ENCODE measurements around the gene NCKAP1.
"Not testable (repeated sequence)": the region's sequence is repeated elsewhere in the genome, so short reads cannot be mapped to it uniquely, and the experiment has no call there.

NCKAP1 gene, protein sequence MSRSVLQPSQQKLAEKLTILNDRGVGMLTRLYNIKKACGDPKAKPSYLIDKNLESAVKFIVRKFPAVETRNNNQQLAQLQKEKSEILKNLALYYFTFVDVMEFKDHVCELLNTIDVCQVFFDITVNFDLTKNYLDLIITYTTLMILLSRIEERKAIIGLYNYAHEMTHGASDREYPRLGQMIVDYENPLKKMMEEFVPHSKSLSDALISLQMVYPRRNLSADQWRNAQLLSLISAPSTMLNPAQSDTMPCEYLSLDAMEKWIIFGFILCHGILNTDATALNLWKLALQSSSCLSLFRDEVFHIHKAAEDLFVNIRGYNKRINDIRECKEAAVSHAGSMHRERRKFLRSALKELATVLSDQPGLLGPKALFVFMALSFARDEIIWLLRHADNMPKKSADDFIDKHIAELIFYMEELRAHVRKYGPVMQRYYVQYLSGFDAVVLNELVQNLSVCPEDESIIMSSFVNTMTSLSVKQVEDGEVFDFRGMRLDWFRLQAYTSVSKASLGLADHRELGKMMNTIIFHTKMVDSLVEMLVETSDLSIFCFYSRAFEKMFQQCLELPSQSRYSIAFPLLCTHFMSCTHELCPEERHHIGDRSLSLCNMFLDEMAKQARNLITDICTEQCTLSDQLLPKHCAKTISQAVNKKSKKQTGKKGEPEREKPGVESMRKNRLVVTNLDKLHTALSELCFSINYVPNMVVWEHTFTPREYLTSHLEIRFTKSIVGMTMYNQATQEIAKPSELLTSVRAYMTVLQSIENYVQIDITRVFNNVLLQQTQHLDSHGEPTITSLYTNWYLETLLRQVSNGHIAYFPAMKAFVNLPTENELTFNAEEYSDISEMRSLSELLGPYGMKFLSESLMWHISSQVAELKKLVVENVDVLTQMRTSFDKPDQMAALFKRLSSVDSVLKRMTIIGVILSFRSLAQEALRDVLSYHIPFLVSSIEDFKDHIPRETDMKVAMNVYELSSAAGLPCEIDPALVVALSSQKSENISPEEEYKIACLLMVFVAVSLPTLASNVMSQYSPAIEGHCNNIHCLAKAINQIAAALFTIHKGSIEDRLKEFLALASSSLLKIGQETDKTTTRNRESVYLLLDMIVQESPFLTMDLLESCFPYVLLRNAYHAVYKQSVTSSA

DNA sequence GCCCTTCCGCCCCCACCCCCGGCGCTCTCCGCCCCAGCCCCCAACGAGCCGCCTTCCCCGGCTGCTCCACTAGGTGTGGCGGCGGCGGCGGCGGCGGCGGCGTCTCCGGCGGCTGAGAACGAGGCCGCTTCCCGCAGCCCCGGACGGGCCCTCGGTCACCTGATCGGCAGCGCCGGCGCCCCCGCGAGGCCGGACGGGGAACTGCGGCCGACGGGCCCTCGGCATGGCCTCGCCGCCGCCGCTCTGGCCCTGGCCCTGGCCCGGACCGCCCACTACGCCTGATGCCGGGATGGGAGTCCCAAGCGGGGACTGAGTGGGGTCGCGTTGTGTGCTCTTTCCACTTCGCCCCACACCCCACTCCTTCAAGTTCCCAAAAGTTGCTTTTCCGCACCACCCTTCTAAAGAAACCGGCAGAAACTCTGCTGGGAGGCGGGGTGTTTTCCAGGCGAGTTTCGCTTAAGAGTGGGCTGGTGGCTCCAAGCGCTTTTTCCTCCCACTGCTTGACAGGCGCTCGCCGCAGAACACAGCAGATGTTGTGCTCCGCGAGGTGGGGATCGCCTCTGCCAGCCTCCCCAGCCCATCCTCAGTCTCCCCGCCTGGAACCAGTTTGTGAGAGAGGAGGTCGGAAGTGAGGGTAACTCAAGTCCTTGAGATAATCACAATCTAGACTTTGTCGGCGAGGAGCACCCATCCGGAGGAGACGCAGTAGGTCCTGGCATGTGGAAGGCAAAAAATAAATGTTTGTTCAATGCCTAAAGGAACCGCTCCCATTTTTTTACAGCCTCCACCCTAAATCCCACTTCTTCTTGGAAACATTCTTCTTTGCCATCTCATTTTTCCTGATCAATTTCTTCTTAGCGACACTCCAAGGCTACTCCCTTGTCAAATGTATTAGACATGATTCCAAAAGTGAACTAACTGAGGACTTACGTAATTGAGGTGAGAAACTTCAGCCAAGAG lies at the start of gene NCKAP1:
Gene NCKAP1, minus strand, starts transcription at position 117 of the 960 bp plus-strand sequence. CDS start 358 bp downstream, outside the sequence.
- DNase-seq (ENCODE audit: low read depth, low spot score): peak; percentile 34

- DNase-seq (ENCODE audit: low read depth, low spot score): no peak
These were observed 43.7 kb upstream of the NCKAP1 start for GRCh38 chr2:183081911-183082310.

DNA sequence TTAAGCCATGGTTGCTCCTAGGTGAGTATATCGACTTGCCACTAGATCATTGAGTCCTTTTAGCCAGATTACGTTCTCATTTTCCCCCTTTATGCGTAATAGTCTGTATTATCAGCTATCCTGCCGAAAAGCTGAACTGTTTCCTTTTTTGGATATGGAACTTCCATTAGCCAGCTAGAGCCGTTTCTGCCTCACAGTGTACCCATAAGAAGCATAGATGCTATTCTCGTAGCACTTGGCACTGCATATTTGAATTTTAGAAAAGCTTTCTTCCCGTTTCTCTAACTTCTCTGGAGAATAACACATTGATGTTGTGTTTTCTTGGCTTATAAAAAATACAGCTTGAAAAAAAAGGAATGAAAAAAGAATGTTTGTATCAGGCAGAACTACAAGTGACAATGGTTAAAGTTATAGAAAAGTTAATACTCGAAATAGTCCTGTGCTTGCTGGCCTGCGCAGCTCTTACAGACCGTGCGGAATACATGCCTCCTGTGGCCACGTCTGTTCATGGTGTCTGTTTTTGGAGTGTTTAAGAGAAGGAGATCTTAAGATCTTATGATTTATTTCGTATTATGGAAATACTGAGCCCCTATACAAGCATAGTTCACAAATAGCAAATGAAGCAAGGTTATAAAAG lies 41.0 kb upstream of the NCKAP1 start:
- no peak for DNase-seq (ENCODE audit: low read depth, low spot score)

- peak; percentile 86 for DNase-seq (ENCODE audit: low read depth, low spot score)
These were observed 40.3 kb upstream of the NCKAP1 start, which contains the start of gene DUSP19 for GRCh38 chr2:183078464-183079138. Gene DUSP19, plus strand, starts transcription at chr2:183078747. Its CDS starts 187 bp downstream, at chr2:183078934.

DNA sequence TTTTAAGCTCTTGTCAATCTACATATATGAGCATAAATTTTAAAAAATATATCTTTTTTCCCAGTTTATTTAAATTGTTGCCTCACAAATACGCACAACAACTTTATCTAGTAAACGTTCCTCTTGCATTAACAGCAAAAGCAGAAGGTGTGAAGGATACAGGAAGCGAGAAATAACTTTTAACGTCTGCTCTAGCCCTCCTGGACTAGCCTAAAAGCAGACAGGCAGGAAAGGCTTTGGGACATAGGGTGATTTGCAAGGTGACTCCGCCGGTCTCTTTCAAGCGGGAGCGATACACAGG lies 39.9 kb upstream of the NCKAP1 start:
- no peak for DNase-seq (ENCODE audit: low read depth, low spot score)

DNA sequence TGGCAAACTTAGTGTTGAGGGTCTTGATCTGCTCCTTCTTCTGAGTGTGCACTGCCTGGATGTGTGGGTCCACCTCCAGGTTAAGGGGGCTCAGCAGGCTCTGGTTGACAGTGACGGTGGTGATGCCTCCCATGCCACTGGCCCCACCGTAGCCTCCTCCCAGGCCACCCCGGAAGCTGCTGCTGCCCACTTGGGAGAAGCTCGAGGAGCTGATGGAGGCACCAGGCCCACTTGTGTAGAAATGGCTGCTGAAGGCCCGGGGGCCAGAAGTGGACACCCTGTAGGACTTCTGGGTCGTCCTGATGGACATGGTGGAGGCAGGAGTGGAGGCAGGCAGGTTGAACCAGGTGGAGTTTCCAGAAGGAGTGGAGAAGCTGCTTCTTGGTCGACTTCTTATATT lies 33.9 kb upstream of the NCKAP1 start:
- DNase-seq (ENCODE audit: low read depth, low spot score): no peak

- DNase-seq (ENCODE audit: low read depth, low spot score): no peak
These were observed 32.9 kb upstream of the NCKAP1 start for GRCh38 chr2:183070942-183071844.

DNA sequence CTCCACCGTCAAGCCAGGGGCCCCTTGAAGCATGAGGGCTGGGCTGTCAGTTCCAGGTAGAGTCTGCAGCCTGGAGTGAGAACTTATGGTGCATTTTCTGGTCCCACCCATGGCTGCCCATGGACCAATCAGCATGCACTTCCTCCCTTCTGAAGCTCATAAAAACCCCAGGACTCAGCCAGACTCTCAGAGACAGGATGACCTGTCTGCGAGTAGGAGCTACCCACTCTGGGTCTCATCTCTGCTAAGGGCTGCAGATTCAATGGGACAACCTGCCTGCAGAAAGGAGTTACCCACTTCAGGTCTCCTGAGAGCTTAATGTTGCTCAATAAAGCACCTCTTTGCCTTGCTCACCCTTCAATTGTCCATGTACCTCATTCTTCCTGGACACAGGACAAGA lies 30.9 kb upstream of the NCKAP1 start:
- DNase-seq (ENCODE audit: low read depth, low spot score): no peak

GRCh38 chr2:183068561-183068960 lies 30.3 kb upstream of the NCKAP1 start:
- no peak for DNase-seq (ENCODE audit: low read depth, low spot score)

GRCh38 chr2:183063083-183063482 lies 24.8 kb upstream of the NCKAP1 start:
- no peak for DNase-seq (ENCODE audit: low read depth, low spot score)

- no peak for DNase-seq (ENCODE audit: low read depth, low spot score)
These were observed 22.4 kb upstream of the NCKAP1 start for GRCh38 chr2:183060571-183061231.

DNA sequence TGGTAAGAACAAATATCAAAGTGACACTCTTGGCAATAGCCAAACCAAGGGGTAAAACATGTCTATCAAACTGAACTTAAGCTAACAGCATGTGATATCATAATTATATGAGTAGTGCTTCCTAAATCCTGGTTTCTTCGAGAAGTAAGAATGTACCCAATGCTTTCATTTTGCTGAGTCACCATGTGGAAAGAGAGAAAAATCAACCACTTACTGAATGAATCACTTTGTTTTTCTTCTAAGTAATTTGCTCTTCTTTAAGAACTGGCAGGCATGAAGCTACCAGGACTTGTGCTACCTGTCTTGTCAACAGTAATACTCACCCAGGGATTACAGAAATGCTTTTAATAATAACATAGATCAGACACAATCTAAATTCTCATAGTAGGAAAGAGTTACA lies 21.3 kb upstream of the NCKAP1 start:
- peak; percentile 65 for DNase-seq (ENCODE audit: low read depth, low spot score)

GRCh38 chr2:183057333-183057985 lies 19.2 kb upstream of the NCKAP1 start:
- no peak for DNase-seq (ENCODE audit: low read depth, low spot score)

DNA sequence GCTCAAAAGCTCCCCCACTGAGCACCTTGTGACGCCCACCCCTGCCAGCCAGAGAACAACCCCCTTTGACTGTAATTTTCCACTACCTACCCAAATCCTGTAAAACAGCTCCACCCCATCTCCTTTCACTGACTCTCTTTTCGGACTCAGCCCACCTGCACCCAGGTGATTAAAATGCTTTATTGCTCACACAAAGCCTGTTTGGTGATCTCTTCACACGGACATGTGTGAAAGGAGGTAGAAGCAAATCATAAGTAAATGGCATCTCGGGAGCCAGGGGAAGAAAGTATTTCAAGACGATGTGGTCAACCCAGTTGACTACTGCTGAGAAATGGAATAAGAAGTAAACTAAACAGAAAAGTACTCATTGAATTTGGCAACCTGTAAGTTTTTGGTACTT lies 11.2 kb upstream of the NCKAP1 start:
- no peak for DNase-seq (ENCODE audit: low read depth, low spot score)

DNA sequence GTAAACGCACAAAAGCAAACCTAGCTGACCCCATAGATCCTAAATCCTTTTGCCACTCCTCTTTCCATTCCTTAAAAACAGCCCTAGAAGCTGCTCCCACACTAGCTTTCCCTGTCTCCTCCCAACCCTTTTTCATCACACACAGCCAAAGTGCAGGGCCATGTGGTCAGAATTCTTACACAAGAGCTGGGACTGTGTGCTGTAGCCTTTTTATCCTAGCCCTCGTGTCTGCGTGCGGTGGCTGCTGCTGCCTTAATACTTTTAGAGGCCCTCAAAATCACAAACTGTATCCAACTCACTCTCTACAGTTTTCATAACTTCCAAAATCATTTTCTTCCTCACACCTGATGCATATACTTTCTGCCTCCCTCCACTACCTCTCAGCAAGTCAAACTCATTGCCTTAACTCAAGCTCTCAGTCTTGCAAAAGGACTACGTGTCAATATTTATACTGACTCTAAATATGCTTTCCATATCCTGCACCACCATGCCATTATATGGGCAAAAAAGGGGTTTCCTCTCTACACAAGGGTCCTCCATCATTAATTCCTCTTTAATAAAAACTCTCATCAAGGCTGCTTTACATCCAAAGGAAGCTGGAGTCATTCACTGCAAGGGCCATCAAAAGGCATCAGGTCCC lies 9.3 kb upstream of the NCKAP1 start:
- not testable (repeated sequence) for DNase-seq (ENCODE audit: low read depth, low spot score)

DNA sequence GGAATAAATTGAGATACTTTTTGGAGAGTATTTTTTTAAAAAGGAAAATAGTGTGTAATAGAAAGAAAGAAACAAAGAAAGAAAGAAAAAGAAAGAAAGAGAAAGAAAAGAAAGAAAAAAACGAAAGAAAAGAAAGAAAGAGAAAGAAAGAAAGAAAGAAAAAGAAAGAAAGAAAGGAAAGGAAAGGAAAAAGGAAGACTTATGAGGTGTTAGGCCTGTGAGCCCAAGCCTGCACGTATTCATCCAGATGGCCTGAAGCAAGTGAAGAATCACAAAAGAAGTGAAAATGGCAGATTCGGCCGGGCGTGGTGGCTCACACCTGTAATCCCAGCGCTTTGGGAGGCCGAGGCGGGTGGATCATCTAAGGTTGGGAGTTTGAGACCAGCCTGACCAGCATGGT lies 5.3 kb upstream of the NCKAP1 start:
- not testable (repeated sequence) for DNase-seq (ENCODE audit: low read depth, low spot score)

DNA sequence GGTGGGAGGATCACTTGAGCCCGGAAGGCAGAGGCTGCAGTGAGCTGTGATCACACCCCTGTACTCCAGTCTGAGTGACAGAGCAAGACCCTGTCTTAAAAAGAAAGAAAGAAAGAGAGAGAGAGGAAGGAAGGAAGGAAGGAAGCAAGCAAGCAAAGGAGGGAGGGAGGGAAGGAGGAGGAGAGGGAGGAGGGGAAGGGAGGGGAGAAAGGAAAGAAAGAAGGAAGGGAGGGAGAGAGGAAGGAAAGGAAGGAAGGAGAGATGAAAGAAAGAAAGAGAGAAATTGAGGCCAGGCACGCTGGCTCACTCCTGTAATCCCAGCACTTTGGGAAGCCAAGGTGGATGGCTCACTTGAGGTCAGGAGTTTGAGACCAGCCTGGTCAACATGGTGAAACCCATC lies 2.3 kb upstream of the NCKAP1 start:
- no peak for DNase-seq (ENCODE audit: low read depth, low spot score)

All from brain pericyte (primary cell).